ENCODE results near the gene PPP4R2. TPM values are rescaled to one million over a fixed set of nuclear protein-coding genes. Genes with fewer than 3 reads are reported as not detected.

PPP4R2 gene
- total RNA-seq, 1 experiment from 2014 or later, result 63.2 TPM

DNA sequence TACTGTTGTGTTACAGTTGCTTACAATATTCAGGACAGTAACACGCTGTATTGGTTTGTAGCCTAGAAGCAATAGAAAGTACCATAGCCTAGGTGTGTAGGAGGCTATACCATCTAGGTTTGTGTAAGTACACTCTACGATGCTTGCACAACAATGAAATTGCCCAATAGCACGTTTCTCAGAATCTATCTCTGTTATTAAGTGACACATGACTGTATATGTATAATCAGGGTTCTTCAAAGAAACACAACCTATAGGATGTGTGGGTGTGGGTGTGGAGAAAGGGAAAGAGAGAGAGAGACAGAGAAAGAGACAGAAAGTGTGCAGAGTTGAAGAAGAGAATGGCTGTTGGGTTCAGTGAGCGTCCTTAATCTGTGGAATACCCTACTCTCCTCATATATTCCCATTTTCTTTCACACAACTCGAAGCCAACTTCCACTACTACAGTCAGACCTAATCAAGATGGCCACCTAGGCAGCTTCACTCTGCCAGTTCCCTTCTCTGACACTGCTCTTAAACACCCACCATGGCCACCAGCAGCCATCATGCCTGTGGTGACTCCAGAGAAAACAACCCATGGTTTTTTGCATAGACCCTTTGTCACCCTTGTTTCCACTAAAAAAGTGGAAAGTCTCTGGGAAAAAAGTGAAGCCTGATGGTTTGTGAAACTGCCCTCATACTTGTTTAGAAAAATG, 5.8 kb upstream of the PPP4R2 start:
- Histone ChIP-seq H4K20me1 (ENCODE audit: insufficient read depth) (no peaks in the 10 kb centered on the region), H3K4me2 (no peak overlapping the region), H3K27me3 (ENCODE audit: insufficient read depth, low read depth) (no peaks in the 10 kb centered on the region), H3F3A (ENCODE audit: insufficient read depth, low read depth) (no peaks in the 10 kb centered on the region), H3K9me3 (ENCODE audit: insufficient read depth, low read depth) (no peaks in the 10 kb centered on the region), H3K79me2 (ENCODE audit: low read depth) (no peaks in the 10 kb centered on the region), H3K27ac (no peak overlapping the region), H3K9me2 (ENCODE audit: insufficient read depth) (no peaks in the 10 kb centered on the region), H2AFZ (no peak overlapping the region), H3K36me3 (ENCODE audit: low read depth) (no peaks in the 10 kb centered on the region), H3K4me3 (no peak overlapping the region), H3K4me1 (replicated peaks; ENCODE audit: insufficient read depth) (no peaks in the 10 kb centered on the region)
- ChIA-PET CTCF (no interaction called here), POLR2A (ENCODE audit: unreplicated experiment) (no interaction called here)
- BruUV-seq (replicated peaks), result no TSS peak
- intact Hi-C loops (cut with micrococcal nuclease; ENCODE audit: unreplicated experiment), result no loop called here
- no peak for DNase-seq
- TF ChIP-seq, protein P1, sequence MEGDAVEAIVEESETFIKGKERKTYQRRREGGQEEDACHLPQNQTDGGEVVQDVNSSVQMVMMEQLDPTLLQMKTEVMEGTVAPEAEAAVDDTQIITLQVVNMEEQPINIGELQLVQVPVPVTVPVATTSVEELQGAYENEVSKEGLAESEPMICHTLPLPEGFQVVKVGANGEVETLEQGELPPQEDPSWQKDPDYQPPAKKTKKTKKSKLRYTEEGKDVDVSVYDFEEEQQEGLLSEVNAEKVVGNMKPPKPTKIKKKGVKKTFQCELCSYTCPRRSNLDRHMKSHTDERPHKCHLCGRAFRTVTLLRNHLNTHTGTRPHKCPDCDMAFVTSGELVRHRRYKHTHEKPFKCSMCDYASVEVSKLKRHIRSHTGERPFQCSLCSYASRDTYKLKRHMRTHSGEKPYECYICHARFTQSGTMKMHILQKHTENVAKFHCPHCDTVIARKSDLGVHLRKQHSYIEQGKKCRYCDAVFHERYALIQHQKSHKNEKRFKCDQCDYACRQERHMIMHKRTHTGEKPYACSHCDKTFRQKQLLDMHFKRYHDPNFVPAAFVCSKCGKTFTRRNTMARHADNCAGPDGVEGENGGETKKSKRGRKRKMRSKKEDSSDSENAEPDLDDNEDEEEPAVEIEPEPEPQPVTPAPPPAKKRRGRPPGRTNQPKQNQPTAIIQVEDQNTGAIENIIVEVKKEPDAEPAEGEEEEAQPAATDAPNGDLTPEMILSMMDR (conservative IDR thresholded peaks at IDR 0.05), result no peak
- TF ChIP-seq EZH2 (IDR thresholded peaks at IDR 0.05; ENCODE audit: low read depth), result no peak

DNA sequence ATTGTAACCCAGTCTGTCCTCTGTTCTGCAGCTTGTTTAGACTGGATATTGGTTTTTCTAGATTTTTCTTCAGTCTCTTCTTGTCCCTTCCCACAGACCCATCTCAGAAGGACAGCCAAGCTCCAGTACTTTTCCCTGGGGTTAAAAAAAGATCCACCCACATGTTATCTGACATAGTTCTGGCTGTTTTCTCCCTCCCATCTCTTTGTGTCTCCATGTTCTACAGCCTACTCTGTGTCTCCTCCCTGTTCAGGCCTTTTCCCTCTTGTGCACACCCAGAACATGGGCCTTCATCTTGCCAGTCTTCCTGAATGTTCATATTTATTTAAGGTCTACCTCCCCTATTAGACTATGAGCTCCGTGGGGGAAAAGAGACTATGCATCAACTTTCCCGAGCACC, 5.1 kb upstream of the PPP4R2 start:
- intact Hi-C loops (cut with micrococcal nuclease; ENCODE audit: unreplicated experiment), result no loop called here
- TF ChIP-seq, protein P1 (conservative IDR thresholded peaks at IDR 0.05), result no peak
- TF ChIP-seq EZH2 (IDR thresholded peaks at IDR 0.05; ENCODE audit: low read depth), result no peak
- POLR2A ChIA-PET (ENCODE audit: unreplicated experiment), result no interaction called here
- no peaks in the 10 kb centered on the region for H3K79me2 ChIP-seq (ENCODE audit: low read depth)
- H3K27me3 ChIP-seq (ENCODE audit: insufficient read depth, low read depth), result no peaks in the 10 kb centered on the region
- H3K4me1 ChIP-seq (replicated peaks; ENCODE audit: insufficient read depth), result no peaks in the 10 kb centered on the region
- no peaks in the 10 kb centered on the region for H3K9me2 ChIP-seq (ENCODE audit: insufficient read depth)
- no peak overlapping the region for H2AFZ ChIP-seq
- no peak overlapping the region for H3K27ac ChIP-seq
- H3K4me3 ChIP-seq, result no peak overlapping the region
- no peaks in the 10 kb centered on the region for H3F3A ChIP-seq (ENCODE audit: insufficient read depth, low read depth)
- no peak overlapping the region for H3K4me2 ChIP-seq
- no TSS peak for BruUV-seq (replicated peaks)
- no peak for DNase-seq
- H4K20me1 ChIP-seq (ENCODE audit: insufficient read depth), result no peaks in the 10 kb centered on the region
- H3K9me3 ChIP-seq (ENCODE audit: insufficient read depth, low read depth), result no peaks in the 10 kb centered on the region
- no peaks in the 10 kb centered on the region for H3K36me3 ChIP-seq (ENCODE audit: low read depth)
- CTCF ChIA-PET, result no interaction called here

DNA sequence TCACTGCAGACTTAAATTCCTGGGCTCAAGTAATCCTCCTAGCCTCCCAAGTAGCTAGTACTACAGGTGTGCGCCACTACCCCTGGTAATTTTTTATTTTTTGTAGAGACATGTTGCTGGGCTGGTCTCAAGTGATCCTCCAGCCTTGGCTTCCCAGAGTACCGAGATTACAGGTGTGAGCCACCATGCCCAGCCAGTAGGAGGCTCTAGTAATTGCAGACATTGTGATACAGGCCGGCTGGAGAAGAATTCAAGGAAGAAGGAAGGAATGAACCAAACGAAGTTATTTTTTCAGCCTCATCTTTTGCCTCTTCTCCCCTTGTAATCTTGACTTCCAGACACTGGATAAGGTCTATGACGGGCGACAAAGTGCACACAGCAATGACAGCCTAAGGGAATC, 3.2 kb upstream of the PPP4R2 start:
- peaks cover 6% of the 10 kb centered on the region; the same call in 1 of the 2 replicates for H3K36me3 ChIP-seq (ENCODE audit: low read depth)
- H2AFZ ChIP-seq, result no peak overlapping the region
- H3K27ac ChIP-seq, result no peak overlapping the region
- peaks cover 15% of the 10 kb centered on the region for H3K79me2 ChIP-seq (ENCODE audit: low read depth)
- H3K4me3 ChIP-seq, result no peak overlapping the region
- intact Hi-C loops (cut with micrococcal nuclease; ENCODE audit: unreplicated experiment), result no loop called here
- H3K4me2 ChIP-seq, result no peak overlapping the region
- ChIA-PET POLR2A (ENCODE audit: unreplicated experiment) (no interaction called here), CTCF (no interaction called here)
- H3K9me2 ChIP-seq (ENCODE audit: insufficient read depth), result no peaks in the 10 kb centered on the region
- H3K9me3 ChIP-seq (ENCODE audit: insufficient read depth, low read depth), result no peaks in the 10 kb centered on the region
- H3F3A ChIP-seq (ENCODE audit: insufficient read depth, low read depth), result no peaks in the 10 kb centered on the region
- no peaks in the 10 kb centered on the region for H3K27me3 ChIP-seq (ENCODE audit: insufficient read depth, low read depth)
- no peak for TF ChIP-seq EZH2 (IDR thresholded peaks at IDR 0.05; ENCODE audit: low read depth)
- TF ChIP-seq, protein P1 (conservative IDR thresholded peaks at IDR 0.05), result no peak
- peaks cover 6% of the 10 kb centered on the region for H3K4me1 ChIP-seq (replicated peaks; ENCODE audit: insufficient read depth)
- BruUV-seq (replicated peaks), result no TSS peak
- DNase-seq, result no peak
- H4K20me1 ChIP-seq (ENCODE audit: insufficient read depth), result peaks cover 8% of the 10 kb centered on the region
